ENCODE measurements around the gene NPR3. TPM values are rescaled to one million over a fixed set of nuclear protein-coding genes. Genes with fewer than 3 reads are reported as not detected.

Gene NPR3
- polyA plus RNA-seq, 1 of the 3 experiments (the other 2 are of a cell fraction), result 35.8 TPM

- H3K9me2 ChIP-seq, result no peaks in the 10 kb centered on the region
- peaks cover 6 to 12% of the 10 kb centered on the region in 2 experiments; a peak in 1 of 4 replicates for H3K4me1 ChIP-seq (ENCODE audit: control insufficient read depth in 1 of 2, insufficient read depth in 2 of 2, low read depth in 1 of 2, low read length in 1 of 2)
- no peaks in the 10 kb centered on the region for H4K20me1 ChIP-seq (ENCODE audit: insufficient read depth)
- H3K9ac ChIP-seq, result peak overlapping the region; percentile 91
- H3F3A ChIP-seq (replicated peaks; ENCODE audit: insufficient read depth), result peaks cover 42% of the 10 kb centered on the region
- peak overlapping the region; percentile 82 for H3K4me2 ChIP-seq
- WGBS (ENCODE audit: low lambda C conversion rate), result 16% methylated on average over 19 of the region's 76 CpGs
- peak; percentile 27 for DNase-seq
- peak overlapping the region; percentile 65 to 77 for H3K4me3 ChIP-seq (ENCODE audit: low read depth in 2 of 2, low read length in 1 of 2)
- peak overlapping the region in 1 of 2 experiments; percentile 95; a peak in 2 of 4 replicates for H3K27ac ChIP-seq (ENCODE audit: low read depth in 2 of 2, low read length in 1 of 2)
- no peaks in the 10 kb centered on the region for H3K9me3 ChIP-seq
- H3K79me2 ChIP-seq (ENCODE audit: insufficient read depth), result peaks cover 61% of the 10 kb centered on the region
- peaks cover 0 to 13% of the 10 kb centered on the region in 2 experiments for H3K36me3 ChIP-seq (replicated peaks in 1 of 2; ENCODE audit: control insufficient read depth in 1 of 2, insufficient read depth in 2 of 2, low read length in 1 of 2)
- POLR2A ChIA-PET, result no interaction called here
- no peaks in the 10 kb centered on the region for H3K27me3 ChIP-seq (ENCODE audit: insufficient read depth)
- H2AFZ ChIP-seq (ENCODE audit: low read depth), result no peak overlapping the region
- CTCF ChIA-PET, result no interaction called here
- no peak for TF ChIP-seq REST (IDR thresholded peaks at IDR 0.05; ENCODE audit: low read depth, low read length)
- TF ChIP-seq MAX (IDR thresholded peaks at IDR 0.05; ENCODE audit: low read depth), result peak; percentile 69; the same call in 1 of the 2 replicates
Measured at GRCh38 chr5:32711681-32712480, 760 bp downstream of the NPR3 start.

- peaks cover 0 to 21% of the 10 kb centered on the region in 2 experiments for H3K36me3 ChIP-seq (replicated peaks in 1 of 2; ENCODE audit: control insufficient read depth in 1 of 2, insufficient read depth in 2 of 2, low read length in 1 of 2)
- H3K27me3 ChIP-seq (ENCODE audit: insufficient read depth), result no peaks in the 10 kb centered on the region
- H3K4me2 ChIP-seq, result peak overlapping the region; percentile 82
- TF ChIP-seq MAX (IDR thresholded peaks at IDR 0.05; ENCODE audit: low read depth) (0 out of 2 replicates have a peak, but pooled peaks have one; percentile 2), ZBTB33 (IDR thresholded peaks at IDR 0.05; ENCODE audit: borderline replicate concordance, low read depth) (no peak), CTCF (IDR thresholded peaks at IDR 0.05) (peak; percentile 43), FOSL2 (IDR thresholded peaks at IDR 0.05; ENCODE audit: borderline replicate concordance, low read depth) (no peak)
- CTCF ChIA-PET, result no interaction called here
- peak overlapping the region; percentile 65 to 77; a peak in 3 of 4 replicates for H3K4me3 ChIP-seq (ENCODE audit: low read depth in 2 of 2, low read length in 1 of 2)
- peaks cover 6 to 12% of the 10 kb centered on the region in 2 experiments; a peak in 1 of 4 replicates for H3K4me1 ChIP-seq (ENCODE audit: control insufficient read depth in 1 of 2, insufficient read depth in 2 of 2, low read depth in 1 of 2, low read length in 1 of 2)
- H3K9me3 ChIP-seq, result peaks cover 3% of the 10 kb centered on the region; the same call in 1 of the 2 replicates
- H2AFZ ChIP-seq (ENCODE audit: low read depth), result no peak overlapping the region
- peak; percentile 7 for DNase-seq
- peaks cover 70% of the 10 kb centered on the region for H3K79me2 ChIP-seq (ENCODE audit: insufficient read depth)
- peak overlapping the region; percentile 91 for H3K9ac ChIP-seq
- 38% methylated on average over 39 of the region's 56 CpGs for WGBS (ENCODE audit: low lambda C conversion rate)
- H3K9me2 ChIP-seq, result no peaks in the 10 kb centered on the region
- H4K20me1 ChIP-seq (ENCODE audit: insufficient read depth), result no peaks in the 10 kb centered on the region
- peaks cover 39% of the 10 kb centered on the region for H3F3A ChIP-seq (replicated peaks; ENCODE audit: insufficient read depth)
- peak overlapping the region in 1 of 2 experiments; percentile 95; a peak in 2 of 4 replicates for H3K27ac ChIP-seq (ENCODE audit: low read depth in 2 of 2, low read length in 1 of 2)
- POLR2A ChIA-PET, result no interaction called here
Measured at GRCh38 chr5:32712481-32713360, 1.6 kb downstream of the NPR3 start.
